ENCODE measurements around the gene NAALADL2. TPM values are rescaled to one million over a fixed set of nuclear protein-coding genes. Genes with fewer than 3 reads are reported as not detected.

The NAALADL2 gene
- total and polyA plus RNA-seq, 2 of the 4 experiments (the other 2 are of a cell fraction): 3.8 to 19.2 TPM

GRCh38 chr3:175392653-175393052, 533.5 kb downstream of the NAALADL2 start:
- no peaks in the 10 kb centered on the region for H3K9me1 ChIP-seq (ENCODE audit: insufficient read depth, low read length)
- no peak overlapping the region for H3K9ac ChIP-seq (ENCODE audit: low read depth, low read length)
- no peak overlapping the region; the same call in 1 of the 2 replicates for H4K5ac ChIP-seq (ENCODE audit: low read depth, low read length)
- peak; percentile 61 for DNase-seq
- no peak overlapping the region for H2BK5ac ChIP-seq (ENCODE audit: low read depth, low read length, poor library complexity, severe bottlenecking)
- no peak overlapping the region for H2BK15ac ChIP-seq (ENCODE audit: low read depth, low read length)
- ChIA-PET POLR2A (ENCODE audit: unreplicated experiment) (no interaction called here), CTCF (no interaction called here)
- WGBS, 2 experiments (ENCODE audit: extremely low coverage in 2 of 2, insufficient read length in 1 of 2): no CpG with 5 or more reads among the region's 4 CpGs
- H3K18ac ChIP-seq (ENCODE audit: low read depth, low read length): no peak overlapping the region
- in situ Hi-C loops (cut with MboI; ENCODE audit: low sequenced_read_pairs): no loop called here
- no peak overlapping the region for H3K14ac ChIP-seq (replicated peaks; ENCODE audit: low read depth, low read length)
- H2AFZ ChIP-seq (replicated peaks; ENCODE audit: low read length, poor library complexity): no peak overlapping the region
- H3K27me3 ChIP-seq (ENCODE audit: control insufficient read depth, insufficient read depth, low read length): no peaks in the 10 kb centered on the region
- dilution Hi-C loops (cut with HindIII; ENCODE audit: low sequenced_read_pairs, unreplicated experiment): no loop called here
- H3K23ac ChIP-seq (ENCODE audit: low read depth, low read length): no peak overlapping the region
- peaks cover 3% of the 10 kb centered on the region; the same call in 1 of the 2 replicates for H3K4me1 ChIP-seq (ENCODE audit: control insufficient read depth, insufficient read depth, low read length)
- intact Hi-C loops (cut with micrococcal nuclease): loop anchor here (10.0 kb wide), 1 partner anchor 128 kb away; no protein-coding TSS in a partner anchor
- H2BK120ac ChIP-seq (ENCODE audit: low read depth, low read length): no peak overlapping the region
- TF ChIP-seq CTCF (conservative IDR thresholded peaks at IDR 0.05; ENCODE audit: low read depth, low read length) (no peak), ELK1 (IDR thresholded peaks at IDR 0.05; ENCODE audit: borderline replicate concordance, low read depth, low read length) (no peak), MXI1 (IDR thresholded peaks at IDR 0.05; ENCODE audit: borderline replicate concordance, low read depth, low read length) (no peak), RCOR1 (IDR thresholded peaks at IDR 0.05; ENCODE audit: insufficient replicate concordance, low read length) (no peak), MAZ (IDR thresholded peaks at IDR 0.05; ENCODE audit: borderline replicate concordance, low read depth, low read length) (no peak), NFE2L2 (IDR thresholded peaks at IDR 0.05; ENCODE audit: low read depth, low read length) (no peak), CEBPB (IDR thresholded peaks at IDR 0.05; ENCODE audit: low read depth, low read length) (no peak), BHLHE40 (IDR thresholded peaks at IDR 0.05; ENCODE audit: low read depth, low read length) (no peak), CHD1 (IDR thresholded peaks at IDR 0.05; ENCODE audit: low read depth, low read length) (no peak), USF2 (IDR thresholded peaks at IDR 0.05; ENCODE audit: low read depth, low read length) (no peak)
- 0 out of 4 replicates have a peak, but pooled peaks cover 0 to 2% of the 10 kb centered on the region in 2 experiments for H3K79me1 ChIP-seq (ENCODE audit: low read depth in 1 of 2, low read length in 2 of 2)
- 0 out of 2 replicates have a peak, but pooled peaks cover 1% of the 10 kb centered on the region for H3K36me3 ChIP-seq (ENCODE audit: control insufficient read depth, insufficient read depth, low read length)
- ATAC-seq (ENCODE audit: low read depth): no peak
- peaks cover 3% of the 10 kb centered on the region; the same call in 1 of the 2 replicates for H3K9me3 ChIP-seq (ENCODE audit: control insufficient read depth, insufficient read depth, low read length)
- H3K4ac ChIP-seq (ENCODE audit: low read depth, low read length): no peak overlapping the region; the same call in 1 of the 2 replicates
- H3K27ac ChIP-seq (ENCODE audit: insufficient read depth, low read length): no peak overlapping the region
- no peaks in the 10 kb centered on the region for H4K20me1 ChIP-seq (ENCODE audit: insufficient read depth, low read length)
- H2AK5ac ChIP-seq (ENCODE audit: low read depth, low read length): no peak overlapping the region
- H3K4me3 ChIP-seq (ENCODE audit: insufficient read depth, low read depth, low read length): no peak overlapping the region
- no TSS peak for BruUV-seq (replicated peaks)
- no peak overlapping the region for H3K4me2 ChIP-seq (ENCODE audit: low read depth, low read length)
- peak overlapping the region; percentile 27; the same call in 1 of the 2 replicates for H4K91ac ChIP-seq (ENCODE audit: insufficient read depth, low read depth, low read length)
- H2AK9ac ChIP-seq (replicated peaks; ENCODE audit: low read depth, low read length, poor library complexity): no peak overlapping the region
- peak overlapping the region in 1 of 2 experiments; percentile 58; a peak in 1 of 4 replicates for H4K8ac ChIP-seq (ENCODE audit: low read depth in 2 of 2, low read length in 2 of 2)
- H2BK20ac ChIP-seq (ENCODE audit: low read depth, low read length): 0 out of 2 replicates have a peak overlapping the region, but pooled peaks have one; percentile 3
- H3K56ac ChIP-seq (ENCODE audit: extremely low read depth, insufficient read depth, low read length): no peak overlapping the region

Data from IMR-90 (cell line).